Small intestine (tissue), 7 donors: Measurements from ENCODE around the gene EVA1C. TPM values are rescaled to one million over a fixed set of nuclear protein-coding genes. Genes with fewer than 3 reads are reported as not detected.
"Not testable (repeated sequence)": the region's sequence is repeated elsewhere in the genome, so short reads cannot be mapped to it uniquely, and the experiment has no call there.

Source experiments
- DNase-seq, 2 donors: peaks; one replicate each; pipeline versions ENCODE4 v3.0.0 to v3.0.0-alpha.2; 2013
- FAIRE-seq: peaks from 2 replicates; lab custom pipeline; 2012; peaks lifted over from hg19 to GRCh38; lab: Jason Lieb, UNC
- H3K27ac ChIP-seq, 3 donors: one replicate each; pipeline ENCODE4 v1.5.1; 2013; ENCODE audit warnings: low read length in 2 of 3, mild to moderate bottlenecking in 2 of 3, control low read depth in 1 of 3, inconsistent platforms in 1 of 3, low read depth in 1 of 3, moderate library complexity in 1 of 3
- H3K27me3 ChIP-seq, 3 donors: one replicate each; pipeline ENCODE4 v1.6.1; 2013; ENCODE audit warnings: low read length in 3 of 3, inconsistent platforms in 1 of 3; ENCODE audit not compliant: control insufficient read depth in 3 of 3, insufficient read depth in 3 of 3
- H3K36me3 ChIP-seq, 3 donors: one replicate each; pipeline ENCODE4 v1.6.1; 2013; ENCODE audit warnings: low read length in 3 of 3, inconsistent platforms in 1 of 3, low read depth in 1 of 3, mild to moderate bottlenecking in 1 of 3, moderate library complexity in 1 of 3; ENCODE audit not compliant: control insufficient read depth in 3 of 3, insufficient read depth in 2 of 3
- H3K4me1 ChIP-seq, 3 donors: one replicate each; pipeline ENCODE4 v1.6.1; 2013; ENCODE audit warnings: low read length in 2 of 3, inconsistent platforms in 1 of 3, low read depth in 1 of 3, mild to moderate bottlenecking in 1 of 3, moderate library complexity in 1 of 3; ENCODE audit not compliant: control insufficient read depth in 3 of 3, insufficient read depth in 2 of 3
- H3K4me3 ChIP-seq, 3 donors: one replicate each; pipeline ENCODE4 v1.5.1; 2013; ENCODE audit warnings: low read length in 3 of 3, control low read depth in 1 of 3, inconsistent platforms in 1 of 3, low read depth in 1 of 3, mild to moderate bottlenecking in 1 of 3, moderate library complexity in 1 of 3
- H3K9me3 ChIP-seq, 2 donors: one replicate each; pipeline ENCODE4 v1.6.1; 2013; ENCODE audit warnings: low read depth in 1 of 2, low read length in 1 of 2; ENCODE audit not compliant: control insufficient read depth in 2 of 2, insufficient read depth in 1 of 2
- WGBS, 3 donors: extraction: QIAGEN DNeasy Blood & Tissue Kit; methylation state at CpG; one replicate each; pipeline ENCODE4 v1.1.7; 2013; 5-methylcytosine and 5-hydroxymethylcytosine counted together
- polyA plus RNA-seq, 4 donors: library from polyadenylated mRNA; stranded (reverse) in 3 of 4; unstranded in 1 of 4; fragments of 200-250 nt in 3 of 4; fragments of 120-200 nt in 1 of 4; gene quantifications; one replicate each; pipeline versions ENCODE4 v1.2.1 to v1.2.3, GENCODE V29; 2013
- donor health status: healthy with polysubstance abuse.
- donor health status: control.
- donor health status: control.
- donor health status: Bipolar disorder and iron deficiency.
- donor health status: healthy.

EVA1C gene
- polyA plus RNA-seq, 4 donors: 0.58 to 33.5 (median 16.1) TPM

GRCh38 chr21:32496568-32496967 lies 84.1 kb downstream of the EVA1C start:
- WGBS, 3 donors: 89 to 98% (median 92%) methylated on average over 6 of the region's 6 CpGs
- Histone ChIP-seq H3K27me3 (no peaks in the 10 kb centered on the region), H3K36me3 (no peaks in the 10 kb centered on the region), H3K9me3 (no peaks in the 10 kb centered on the region), H3K4me3 (no peak overlapping the region), H3K27ac (no peak overlapping the region), H3K4me1 (no peaks in the 10 kb centered on the region)
- FAIRE-seq (no peak), DNase-seq (no peak)

DNA sequence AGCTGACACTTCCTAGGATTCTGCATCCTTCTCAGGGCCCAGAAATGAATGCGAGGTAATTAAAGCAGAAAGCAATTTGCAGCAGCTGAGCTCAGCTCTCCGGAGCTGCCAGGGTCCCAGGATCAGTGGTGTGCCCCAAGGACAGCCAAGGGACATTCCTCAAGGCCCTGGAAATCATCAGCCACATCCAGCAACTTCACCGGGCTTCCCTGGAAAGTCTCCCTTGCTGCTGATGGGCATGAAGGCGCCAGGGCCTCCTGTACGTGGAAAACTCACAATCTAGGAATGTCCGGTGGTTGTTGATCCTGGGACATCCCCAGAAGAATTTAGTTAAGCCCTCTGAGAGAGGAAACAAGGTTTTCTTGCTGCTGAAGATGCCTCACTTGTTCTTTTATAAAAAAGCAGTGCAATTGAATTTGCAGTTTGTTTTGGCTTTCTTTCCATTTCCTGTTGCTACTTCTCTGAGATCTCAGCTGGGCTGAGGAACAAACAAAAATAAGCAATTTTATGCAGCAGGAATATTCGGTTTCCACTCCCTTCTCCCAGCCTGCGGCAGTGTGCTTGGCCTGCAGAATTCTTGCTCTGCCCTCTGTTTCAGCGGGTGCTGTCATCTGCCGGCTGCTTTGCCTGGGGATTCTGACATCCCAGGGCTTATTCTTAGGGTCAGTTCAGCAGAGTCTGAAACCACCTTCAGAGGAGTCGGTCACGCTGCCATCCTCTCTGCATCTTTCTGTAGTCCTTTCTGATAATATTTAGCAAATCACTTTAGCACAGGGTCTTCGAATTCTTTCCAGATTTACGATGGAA lies 86.9 kb downstream of the EVA1C start:
- Histone ChIP-seq H3K9me3 (no peaks in the 10 kb centered on the region), H3K4me1 (no peaks in the 10 kb centered on the region), H3K27ac (no peak overlapping the region), H3K4me3 (no peak overlapping the region), H3K27me3 (no peaks in the 10 kb centered on the region), H3K36me3 (no peaks in the 10 kb centered on the region)
- 67 to 91% (median 81%) methylated on average over 14 of the region's 14 CpGs for WGBS, 3 donors
- DNase-seq: no peak
- no peak for FAIRE-seq

GRCh38 chr21:32503641-32504040 lies 91.1 kb downstream of the EVA1C start:
- not testable (repeated sequence) for DNase-seq, H3K9me3 ChIP-seq, H3K27me3 ChIP-seq, FAIRE-seq, H3K27ac ChIP-seq, H3K36me3 ChIP-seq, H3K4me3 ChIP-seq, H3K4me1 ChIP-seq
- 84 to 95% (median 88%) methylated on average over 7 of the region's 7 CpGs for WGBS, 3 donors

- H3K27ac ChIP-seq, H3K4me1 ChIP-seq, DNase-seq, FAIRE-seq, H3K9me3 ChIP-seq, H3K4me3 ChIP-seq, H3K36me3 ChIP-seq, H3K27me3 ChIP-seq: not testable (repeated sequence)
- 90 to 94% (median 92%) methylated on average over 2 to 3 of the region's 3 CpGs for WGBS, 3 donors
These were observed 93.3 kb downstream of the EVA1C start for GRCh38 chr21:32505767-32506166.

- FAIRE-seq, H3K27ac ChIP-seq, H3K4me3 ChIP-seq, DNase-seq, H3K36me3 ChIP-seq, H3K4me1 ChIP-seq, H3K27me3 ChIP-seq, H3K9me3 ChIP-seq: not testable (repeated sequence)
- WGBS, 3 donors: 87 to 89% (median 89%) methylated on average over 7 of the region's 7 CpGs
These were observed 94.0 kb downstream of the EVA1C start for GRCh38 chr21:32506411-32506965.

DNA sequence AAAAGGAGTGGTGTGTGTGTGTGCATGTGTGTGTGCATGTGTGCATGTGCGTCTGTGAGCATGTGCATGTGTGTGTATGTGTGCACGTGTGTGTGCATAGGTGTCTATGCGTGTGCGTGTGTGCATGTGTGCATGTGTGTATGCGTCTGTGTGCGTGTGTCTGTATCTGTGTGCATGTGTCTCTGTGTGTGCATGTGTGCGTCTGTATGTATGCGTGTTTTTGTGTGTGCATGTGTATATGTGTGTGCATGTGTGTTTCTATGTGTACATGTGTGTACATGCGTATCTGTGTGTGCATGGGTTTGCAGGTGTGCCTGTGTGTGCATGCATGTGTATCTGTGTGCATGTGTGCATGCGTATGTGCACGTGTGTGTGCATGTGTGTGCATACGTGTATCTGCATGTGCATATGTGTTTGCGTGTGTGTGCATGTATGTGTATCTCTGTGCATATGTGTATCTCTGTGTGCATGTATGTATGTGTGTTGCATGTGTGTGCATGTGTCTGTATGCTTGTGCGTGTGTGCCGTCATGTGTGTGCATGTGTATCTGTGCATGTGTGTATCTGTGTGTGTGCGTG lies 94.9 kb downstream of the EVA1C start:
- H3K27me3 ChIP-seq: no peaks in the 10 kb centered on the region
- DNase-seq: no peak
- no peaks in the 10 kb centered on the region for H3K4me1 ChIP-seq
- 92 to 97% (median 95%) methylated on average over 16 of the region's 16 CpGs for WGBS, 3 donors
- no peaks in the 10 kb centered on the region for H3K36me3 ChIP-seq
- no peak for FAIRE-seq
- H3K27ac ChIP-seq: no peak overlapping the region
- H3K4me3 ChIP-seq: no peak overlapping the region
- H3K9me3 ChIP-seq: no peaks in the 10 kb centered on the region

- not testable (repeated sequence) for H3K36me3 ChIP-seq, H3K4me3 ChIP-seq, H3K4me1 ChIP-seq, DNase-seq, H3K27me3 ChIP-seq, H3K9me3 ChIP-seq, FAIRE-seq, H3K27ac ChIP-seq
- 77 to 90% (median 80%) methylated on average over 4 of the region's 4 CpGs for WGBS, 3 donors
These were observed 95.5 kb downstream of the EVA1C start for GRCh38 chr21:32508036-32508435.

DNA sequence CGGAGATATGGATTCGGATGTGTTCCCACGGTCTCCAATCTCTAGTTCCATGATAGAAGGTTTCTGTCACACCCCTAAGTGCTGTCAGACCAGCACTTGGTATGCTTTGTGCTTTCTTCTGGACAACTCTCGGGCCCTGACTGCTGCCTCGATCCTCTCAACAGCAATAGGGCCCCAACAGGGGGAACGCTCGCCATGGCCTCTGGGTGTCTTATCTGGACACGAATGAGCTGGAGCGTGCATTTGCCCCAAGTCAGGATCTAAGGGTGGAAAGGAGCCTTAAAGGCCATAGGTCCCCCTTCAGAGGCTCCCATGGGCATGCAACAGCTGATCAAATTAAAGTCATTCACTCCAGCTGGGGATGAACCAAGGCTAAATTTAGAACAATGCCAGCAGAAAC lies 96.1 kb downstream of the EVA1C start:
- Histone ChIP-seq H3K27me3 (no peaks in the 10 kb centered on the region), H3K27ac (no peak overlapping the region), H3K4me3 (no peak overlapping the region), H3K9me3 (no peaks in the 10 kb centered on the region), H3K4me1 (no peaks in the 10 kb centered on the region), H3K36me3 (no peaks in the 10 kb centered on the region)
- FAIRE-seq (no peak), DNase-seq (no peak)
- 91 to 99% (median 96%) methylated on average over 9 of the region's 9 CpGs for WGBS, 3 donors
